DND-41 (cell line): ENCODE results near the gene EFNB3.

Experiments used
- ATAC-seq: fragments of 200-7000 bp; cut with Tn5 transposase; 3 replicates; pipeline ENCODE4 v1.9.1; 2021; ENCODE audit warnings: low read depth; ENCODE audit not compliant: insufficient read depth
- DNase-seq: peaks from one replicate; pipeline ENCODE4 v3.0.0-alpha.2; 2020
- H2AFZ ChIP-seq: 2 replicates; pipeline ENCODE4 v1.6.0; 2012; ENCODE audit warnings: low read depth, low read length
- H3K27ac ChIP-seq: 2 replicates; pipeline ENCODE4 v1.5.1; 2012; ENCODE audit warnings: low read length, inconsistent platforms
- H3K27me3 ChIP-seq: fragments of 200-600 bp; sonication (generic); 2 replicates; pipeline ENCODE4 v1.6.0; 2012; ENCODE audit warnings: low read length, mild to moderate bottlenecking, inconsistent platforms; ENCODE audit not compliant: insufficient read depth, poor library complexity
- H3K36me3 ChIP-seq: 2 replicates; pipeline ENCODE4 v1.5.1; 2012; ENCODE audit warnings: low read length, inconsistent platforms; ENCODE audit not compliant: insufficient read depth
- H3K4me1 ChIP-seq: 2 replicates; pipeline ENCODE4 v1.5.1; 2012; ENCODE audit warnings: mild to moderate bottlenecking, low read length; ENCODE audit not compliant: insufficient read depth
- H3K4me2 ChIP-seq: 2 replicates; pipeline ENCODE4 v1.6.0; 2012; ENCODE audit warnings: mild to moderate bottlenecking, moderate library complexity, low read length, inconsistent platforms; ENCODE audit not compliant: insufficient read depth
- H3K4me3 ChIP-seq, 2 experiments: fragments of 200-600 bp in 1 of 2; shearing (Covaris generic) in 1 of 2; 2 replicates each; pipeline ENCODE4 v1.5.1; 2012 to 2016; ENCODE audit warnings: inconsistent platforms in 2 of 2, low read length in 2 of 2, mild to moderate bottlenecking in 2 of 2, low read depth in 1 of 2, moderate library complexity in 1 of 2
- H3K79me2 ChIP-seq: 2 replicates; pipeline ENCODE4 v1.6.0; 2012; ENCODE audit warnings: low read length, inconsistent platforms; ENCODE audit not compliant: insufficient read depth
- H3K9ac ChIP-seq: 2 replicates; pipeline ENCODE4 v1.6.0; 2012; ENCODE audit warnings: low read depth, mild to moderate bottlenecking, inconsistent platforms, low read length, moderate library complexity
- H3K9me3 ChIP-seq: 2 replicates; pipeline ENCODE4 v1.5.1; 2012; ENCODE audit warnings: low read length, moderate library complexity, mild to moderate bottlenecking, inconsistent platforms; ENCODE audit not compliant: insufficient read depth, severe bottlenecking
- H4K20me1 ChIP-seq: 2 replicates; pipeline ENCODE4 v1.6.0; 2012; ENCODE audit warnings: low read length; ENCODE audit not compliant: insufficient read depth
- CTCF ChIP-seq: IDR thresholded peaks from 2 replicates; pipeline ENCODE4 v1.5.1; 2012; ENCODE audit warnings: borderline replicate concordance, low read length, moderate library complexity, mild to moderate bottlenecking; ENCODE audit not compliant: poor library complexity, severe bottlenecking; ENCODE audit errors: extremely low read depth
- EZH2 ChIP-seq: IDR thresholded peaks from 3 replicates; pipeline ENCODE4 v1.6.1; 2012; ENCODE audit warnings: borderline replicate concordance, low read depth, mild to moderate bottlenecking, moderate library complexity, low read length, inconsistent platforms; ENCODE audit not compliant: severe bottlenecking

The EFNB3 gene

GRCh38 chr17:7687072-7687907, 17.7 kb upstream of the EFNB3 start, which contains the start of gene TP53:
Gene TP53 (minus strand): TSS chr17:7687490. CDS start chr17:7676594, 10,896 bp downstream.
- Histone ChIP-seq H2AFZ (peak within 1 kb of the TSS; percentile 96), H3K4me3 (peak within 1 kb of the TSS; percentile 78 to 91), H3K27me3 (no peaks in the 10 kb centered on the region), H3K27ac (peak within 1 kb of the TSS; percentile 98), H3K4me1 (peaks cover 45% of the 10 kb centered on the region), H3K4me2 (peak within 1 kb of the TSS; percentile 98), H3K9ac (peak within 1 kb of the TSS; percentile 92), H3K36me3 (peaks cover 34% of the 10 kb centered on the region), H4K20me1 (peaks cover 30% of the 10 kb centered on the region), H3K79me2 (peaks cover 65% of the 10 kb centered on the region), H3K9me3 (no peaks in the 10 kb centered on the region)
- DNase-seq (peak; percentile 94), ATAC-seq (peak; percentile 56)
- TF ChIP-seq EZH2 (no peak), CTCF (no peak)

GRCh38 chr17:7687908-7688807, 16.8 kb upstream of the EFNB3 start, which contains the start of gene WRAP53:
Gene WRAP53 (plus strand): TSS chr17:7688477. CDS start chr17:7688649, 172 bp downstream.
- H3K9ac ChIP-seq, result peak within 1 kb of the TSS; percentile 92
- no peaks in the 10 kb centered on the region for H3K9me3 ChIP-seq
- H3K27ac ChIP-seq, result peak within 1 kb of the TSS; percentile 98
- peak within 1 kb of the TSS; percentile 98 for H3K4me2 ChIP-seq
- no peaks in the 10 kb centered on the region for H3K27me3 ChIP-seq
- H3K4me3 ChIP-seq, result peak within 1 kb of the TSS; percentile 78 to 91
- DNase-seq (peak; percentile 98), ATAC-seq (peak; percentile 88)
- peaks cover 34% of the 10 kb centered on the region for H3K36me3 ChIP-seq
- peaks cover 26% of the 10 kb centered on the region for H4K20me1 ChIP-seq
- H3K4me1 ChIP-seq, result peaks cover 45% of the 10 kb centered on the region
- TF ChIP-seq EZH2, result no peak
- peak; percentile 100 for TF ChIP-seq CTCF
- peaks cover 57% of the 10 kb centered on the region for H3K79me2 ChIP-seq
- peak within 1 kb of the TSS; percentile 96 for H2AFZ ChIP-seq

GRCh38 chr17:7688808-7689316, 16.1 kb upstream of the EFNB3 start:
- H3K79me2 ChIP-seq, result peaks cover 50% of the 10 kb centered on the region
- H3K4me2 ChIP-seq, result peak overlapping the region; percentile 98
- peak overlapping the region; percentile 69 to 91 for H3K4me3 ChIP-seq
- ATAC-seq, result no peak
- H3K9ac ChIP-seq, result peak overlapping the region; percentile 92
- no peaks in the 10 kb centered on the region for H3K9me3 ChIP-seq
- H2AFZ ChIP-seq, result peak overlapping the region; percentile 96
- no peaks in the 10 kb centered on the region for H3K27me3 ChIP-seq
- peaks cover 20% of the 10 kb centered on the region for H4K20me1 ChIP-seq
- peak overlapping the region; percentile 81 for H3K27ac ChIP-seq
- peaks cover 42% of the 10 kb centered on the region for H3K4me1 ChIP-seq
- DNase-seq, result no peak
- no peak for TF ChIP-seq EZH2
- TF ChIP-seq CTCF, result no peak
- H3K36me3 ChIP-seq, result peaks cover 34% of the 10 kb centered on the region
